HG03439 (cell line): ENCODE results near the gene HIF1A.
A peak's percentile ranks its signal among the peaks of the same experiment; 100 is the strongest.
"Not testable (repeated sequence)": the region's sequence is repeated elsewhere in the genome, so short reads cannot be mapped to it uniquely, and the experiment has no call there.

Experiments
- ATAC-seq: cut with Tn5 transposase; IDR thresholded peaks from one replicate; pipeline ENCODE4 v1.9.1; 2021; ENCODE audit warnings: mild to moderate bottlenecking, moderate library complexity; ENCODE audit not compliant: unreplicated experiment

Gene HIF1A

DNA sequence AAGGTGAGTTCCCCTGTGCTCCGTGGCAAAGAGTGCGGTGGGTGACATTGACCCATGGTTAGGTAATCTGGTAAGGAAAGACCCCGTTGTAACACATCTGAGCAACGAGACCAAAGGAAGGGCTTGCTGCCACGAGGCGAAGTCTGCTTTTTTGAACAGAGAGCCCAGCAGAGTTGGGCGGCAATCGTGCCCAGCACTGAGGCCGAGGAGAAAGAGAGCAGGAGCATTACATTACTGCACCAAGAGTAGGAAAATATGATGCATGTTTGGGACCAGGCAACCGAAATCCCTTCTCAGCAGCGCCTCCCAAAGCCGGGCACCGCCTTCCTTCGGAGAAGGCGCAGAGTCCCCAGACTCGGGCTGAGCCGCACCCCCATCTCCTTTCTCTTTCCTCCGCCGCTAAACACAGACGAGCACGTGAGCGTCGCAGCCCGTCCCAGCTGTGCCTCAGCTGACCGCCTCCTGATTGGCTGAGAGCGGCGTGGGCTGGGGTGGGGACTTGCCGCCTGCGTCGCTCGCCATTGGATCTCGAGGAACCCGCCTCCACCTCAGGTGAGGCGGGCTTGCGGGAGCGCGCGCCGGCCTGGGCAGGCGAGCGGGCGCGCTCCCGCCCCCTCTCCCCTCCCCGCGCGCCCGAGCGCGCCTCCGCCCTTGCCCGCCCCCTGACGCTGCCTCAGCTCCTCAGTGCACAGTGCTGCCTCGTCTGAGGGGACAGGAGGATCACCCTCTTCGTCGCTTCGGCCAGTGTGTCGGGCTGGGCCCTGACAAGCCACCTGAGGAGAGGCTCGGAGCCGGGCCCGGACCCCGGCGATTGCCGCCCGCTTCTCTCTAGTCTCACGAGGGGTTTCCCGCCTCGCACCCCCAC lies at the start of gene HIF1A:
Gene HIF1A, plus strand, starts transcription at position 684 of the 865 bp plus-strand sequence. CDS start 292 bp downstream, outside the sequence.
- peak; percentile 93 for ATAC-seq

DNA sequence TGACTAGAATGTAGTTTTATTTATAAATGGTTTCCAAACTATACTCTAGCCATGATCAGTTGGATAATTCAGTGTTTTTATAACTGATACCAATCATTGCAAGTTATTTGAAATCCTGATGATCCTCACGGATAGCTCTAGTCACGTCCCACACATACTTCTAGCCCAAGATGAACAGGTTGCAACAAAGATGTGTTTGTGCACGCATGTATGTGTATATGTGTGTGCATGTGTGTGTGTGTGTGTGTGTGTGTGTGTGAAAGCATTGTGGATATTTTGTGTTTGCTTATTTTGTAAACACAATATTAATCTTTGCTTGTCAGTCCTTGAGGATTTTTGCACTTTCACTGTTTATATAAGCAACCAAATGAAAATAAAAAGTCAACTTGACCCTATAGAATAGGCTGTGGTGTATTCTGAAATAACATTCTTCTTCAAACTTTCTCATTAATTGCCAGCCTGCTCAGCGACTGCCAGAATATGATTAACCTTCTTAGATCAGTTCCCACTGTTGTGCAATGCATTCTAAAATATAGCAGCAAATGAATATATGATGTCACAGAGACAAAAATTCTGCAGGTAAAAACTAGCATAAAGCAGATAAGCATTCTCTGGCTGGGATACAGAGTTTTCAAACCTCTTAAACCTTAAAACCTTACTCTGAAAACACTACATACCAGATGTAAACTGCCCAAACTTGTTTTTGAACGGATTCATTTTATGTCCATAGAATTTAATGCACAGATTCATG lies 48.8 kb upstream of the HIF1A start:
- no peak for ATAC-seq

GRCh38 chr14:61647704-61648103 lies 47.6 kb upstream of the HIF1A start:
- no peak for ATAC-seq

DNA sequence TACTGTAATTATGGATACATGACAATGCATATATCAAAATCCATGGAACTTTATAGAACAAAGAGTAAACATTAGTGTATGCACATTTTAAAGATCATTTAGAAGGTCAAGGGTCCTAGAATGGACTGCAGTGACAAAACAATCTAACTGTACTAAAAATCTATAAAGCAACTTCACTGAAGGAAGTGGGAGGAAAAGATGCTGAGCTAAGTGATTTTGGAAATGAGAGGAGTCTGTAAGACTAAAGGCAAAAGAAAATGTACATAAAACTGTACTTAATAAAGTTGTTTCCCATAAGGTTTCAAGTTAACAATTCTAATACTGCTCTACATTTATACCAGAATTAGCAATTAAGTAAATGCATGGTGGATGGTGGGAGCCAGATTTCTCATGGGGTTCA lies 46.9 kb upstream of the HIF1A start:
- ATAC-seq, result no peak

DNA sequence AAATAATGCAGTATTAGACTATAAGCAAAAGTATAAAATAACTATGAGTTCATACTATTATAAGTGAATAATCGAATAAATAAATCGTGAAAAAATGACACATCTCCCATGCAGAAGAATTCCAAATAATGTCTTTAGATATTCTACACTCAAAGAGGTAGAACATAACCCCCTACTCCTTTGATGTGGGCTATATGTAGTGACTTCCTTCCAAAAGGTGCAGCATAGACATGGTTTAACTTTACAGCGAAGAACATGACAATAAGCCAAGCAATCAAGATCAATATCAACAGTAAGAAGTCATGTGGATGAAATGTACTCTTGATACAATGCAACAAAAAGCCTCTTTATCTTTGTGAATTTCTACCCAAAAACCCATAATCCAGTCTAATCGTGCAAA lies 46.0 kb upstream of the HIF1A start:
- ATAC-seq, result no peak

GRCh38 chr14:61651355-61651754 lies 44.0 kb upstream of the HIF1A start:
- ATAC-seq, result no peak

DNA sequence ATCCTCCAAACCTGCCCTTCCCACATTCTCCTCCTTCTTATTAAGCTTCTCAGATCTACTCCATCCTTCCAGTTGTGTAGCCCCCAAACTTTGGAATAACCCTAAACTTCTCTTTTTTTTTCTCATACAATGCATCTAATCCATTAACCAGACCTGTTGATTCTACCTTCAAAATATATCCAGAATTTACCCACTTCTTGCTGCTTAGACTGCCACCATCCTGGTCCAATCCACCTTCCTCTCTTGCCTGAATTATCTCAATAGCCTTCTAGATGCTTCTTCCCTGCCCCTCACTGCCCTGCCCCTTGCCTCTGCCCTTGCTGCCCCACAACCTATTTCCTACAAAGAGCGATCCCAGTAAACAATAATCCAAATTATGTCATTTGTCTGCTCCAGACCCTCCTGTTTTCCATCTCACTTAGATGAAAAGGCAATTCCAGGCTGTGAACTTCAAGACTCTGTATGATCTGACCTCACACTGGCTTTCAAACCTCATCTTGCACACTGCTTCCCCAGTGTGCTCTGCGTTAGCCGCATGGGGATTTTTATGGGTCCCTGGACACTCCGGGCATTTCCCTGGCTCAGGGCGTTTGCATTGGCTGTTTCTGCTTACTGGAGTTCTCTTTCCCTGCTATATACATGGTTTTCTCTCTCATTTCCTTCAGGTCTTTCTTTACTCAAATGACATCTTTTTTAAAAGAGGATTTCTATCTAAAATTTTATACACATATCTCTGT lies 42.6 kb upstream of the HIF1A start:
- no peak for ATAC-seq

DNA sequence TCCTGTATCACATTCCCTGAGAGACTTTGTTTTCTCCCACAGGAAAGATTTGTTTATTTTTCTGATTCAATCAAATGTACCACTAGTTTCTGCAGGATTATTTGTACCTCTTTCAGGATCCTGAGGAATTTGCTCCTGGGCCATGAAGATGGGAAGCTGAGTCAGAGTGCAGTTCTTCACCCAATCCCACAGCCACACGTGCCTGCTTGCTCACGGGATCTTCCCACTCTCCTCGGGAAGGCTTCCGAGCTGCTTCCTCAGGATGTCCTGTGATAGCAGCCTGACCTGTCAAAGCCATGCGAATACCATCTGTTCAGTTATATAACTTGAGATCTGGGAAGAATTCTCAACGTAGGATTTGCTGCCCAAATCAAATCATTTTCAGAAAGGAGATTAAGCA lies 41.8 kb upstream of the HIF1A start:
- no peak for ATAC-seq

DNA sequence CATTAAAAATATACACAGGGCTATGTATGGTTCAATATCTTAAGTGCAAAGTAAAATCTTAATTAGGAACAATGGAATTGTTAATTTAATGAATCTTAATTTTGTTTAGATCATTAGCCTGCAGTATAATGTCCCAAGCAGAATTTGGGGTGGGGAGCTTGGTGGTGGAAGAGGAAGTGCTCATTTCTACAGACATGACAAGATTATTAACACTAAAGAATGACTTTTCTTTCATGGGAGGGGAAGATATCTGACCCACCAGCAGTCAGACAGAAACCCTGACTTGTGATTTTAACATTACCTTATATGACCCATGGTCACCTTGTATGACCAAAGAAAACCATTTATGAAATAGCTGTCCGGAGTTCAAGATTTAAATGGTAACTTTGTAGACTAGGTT lies 41.3 kb upstream of the HIF1A start:
- ATAC-seq, result no peak

- ATAC-seq, result no peak
Measured at GRCh38 chr14:61655777-61656176, 39.5 kb upstream of the HIF1A start.

DNA sequence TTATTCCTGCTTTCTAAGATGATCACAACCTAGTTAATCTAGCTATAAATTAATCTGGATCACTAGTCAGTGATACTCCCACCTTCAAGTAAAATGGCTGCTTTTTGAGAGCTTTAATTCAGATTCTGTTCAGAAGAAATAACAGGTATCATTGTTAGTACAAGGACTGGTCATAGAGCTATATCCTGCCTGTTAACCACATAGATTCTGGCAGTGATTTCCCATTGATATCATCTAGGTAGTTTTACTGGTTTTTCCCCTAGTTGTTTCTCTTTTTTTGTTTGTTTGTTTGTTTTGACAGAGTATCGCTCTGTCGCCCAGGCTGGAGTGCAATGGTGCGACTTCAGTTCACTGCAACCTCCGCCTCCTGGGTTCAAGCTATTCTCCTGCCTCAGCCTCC lies 39.0 kb upstream of the HIF1A start:
- no peak for ATAC-seq

DNA sequence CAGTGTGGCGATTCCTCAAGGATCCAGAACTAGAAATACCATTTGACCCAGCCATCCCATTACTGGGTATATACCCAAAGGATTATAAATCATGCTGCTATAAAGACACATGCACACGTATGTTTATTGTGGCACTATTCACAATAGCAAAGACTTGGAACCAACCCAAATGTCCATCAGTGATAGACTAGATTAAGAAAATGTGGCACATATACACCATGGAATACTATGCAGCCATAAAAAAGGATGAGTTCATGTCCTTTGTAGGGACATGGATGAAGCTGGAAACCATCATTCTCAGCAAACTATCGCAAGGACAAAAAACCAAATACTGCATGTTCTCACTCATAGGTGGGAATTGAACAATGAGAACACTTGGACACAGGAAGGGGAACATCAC lies 37.2 kb upstream of the HIF1A start:
- not testable (repeated sequence) for ATAC-seq

GRCh38 chr14:61659582-61659981 lies 35.7 kb upstream of the HIF1A start:
- no peak for ATAC-seq

DNA sequence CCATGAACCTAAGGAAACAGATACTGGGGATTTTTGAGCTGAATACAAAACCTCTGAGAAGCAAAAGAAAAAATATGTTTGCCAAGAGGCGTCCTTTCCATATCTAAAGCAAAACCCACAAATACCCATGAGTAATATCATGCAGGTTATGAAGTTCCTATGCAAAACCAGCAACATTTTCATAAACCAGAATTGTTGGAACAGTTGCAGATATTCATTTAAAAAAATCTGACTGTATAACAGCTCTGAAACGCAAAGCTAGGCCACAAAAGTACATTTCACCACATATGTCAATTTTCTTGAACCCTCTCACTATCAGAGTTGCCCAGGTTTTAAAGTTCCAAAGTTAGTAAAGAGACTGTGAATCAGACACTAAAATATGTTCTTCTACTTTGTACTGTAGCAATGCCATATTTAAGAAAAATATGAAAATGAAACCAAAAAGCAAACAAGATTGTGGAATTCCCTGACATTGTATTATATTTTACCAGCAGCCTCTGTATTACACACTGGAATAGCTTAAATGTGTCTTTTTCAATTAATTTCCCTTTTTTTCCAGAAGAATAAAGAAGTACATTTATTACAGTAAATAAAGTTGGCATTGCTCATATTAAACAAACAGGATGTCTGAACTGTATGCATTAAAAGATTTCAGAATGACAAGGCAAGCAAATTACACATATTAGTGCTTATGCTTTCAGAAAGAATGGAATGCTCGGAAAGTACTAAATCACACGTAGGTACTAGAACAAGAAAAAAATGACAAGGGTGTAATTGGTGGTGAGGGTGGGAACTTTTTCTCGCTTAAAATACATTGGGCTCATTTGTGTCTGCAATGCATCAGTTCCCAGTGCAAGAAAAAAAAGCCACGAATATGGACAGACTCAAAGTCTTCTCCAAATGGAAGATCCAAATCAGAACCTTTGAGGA lies 33.6 kb upstream of the HIF1A start:
- ATAC-seq, result peak; percentile 51

GRCh38 chr14:61662437-61663311 lies 32.6 kb upstream of the HIF1A start:
- ATAC-seq, result peak; percentile 59

DNA sequence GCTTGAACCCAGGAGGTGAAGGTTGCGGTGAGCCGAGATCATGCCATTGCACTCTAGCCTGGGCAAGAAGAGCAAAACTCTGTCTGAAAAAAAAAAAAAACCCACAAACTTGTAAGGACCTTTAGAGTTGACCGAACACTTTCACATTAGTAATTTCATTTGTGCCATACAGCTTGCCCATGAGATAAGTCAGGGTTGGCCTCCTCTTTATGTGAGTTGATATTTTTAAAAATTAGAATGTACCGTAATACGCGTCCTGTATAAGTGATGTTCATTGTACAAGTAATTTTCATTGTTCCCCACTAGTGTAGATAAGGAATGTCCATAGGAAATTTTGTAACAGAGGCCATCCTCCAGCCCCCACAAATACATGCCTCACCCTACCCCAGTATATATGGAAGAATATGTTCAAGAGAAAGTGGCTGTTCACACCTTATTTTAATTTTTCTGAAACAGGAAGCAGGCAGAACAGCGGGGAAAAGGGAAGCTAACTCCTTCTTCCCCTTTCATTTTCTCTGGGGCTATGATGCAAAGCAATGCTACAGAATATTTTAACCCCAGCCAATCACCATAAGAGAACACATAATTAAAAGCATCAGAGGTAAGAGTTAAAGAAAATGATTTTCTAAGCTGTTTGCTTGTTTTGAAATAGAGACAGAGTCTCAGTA lies 31.9 kb upstream of the HIF1A start:
- no peak for ATAC-seq

GRCh38 chr14:61668282-61668681 lies 27.0 kb upstream of the HIF1A start:
- no peak for ATAC-seq

DNA sequence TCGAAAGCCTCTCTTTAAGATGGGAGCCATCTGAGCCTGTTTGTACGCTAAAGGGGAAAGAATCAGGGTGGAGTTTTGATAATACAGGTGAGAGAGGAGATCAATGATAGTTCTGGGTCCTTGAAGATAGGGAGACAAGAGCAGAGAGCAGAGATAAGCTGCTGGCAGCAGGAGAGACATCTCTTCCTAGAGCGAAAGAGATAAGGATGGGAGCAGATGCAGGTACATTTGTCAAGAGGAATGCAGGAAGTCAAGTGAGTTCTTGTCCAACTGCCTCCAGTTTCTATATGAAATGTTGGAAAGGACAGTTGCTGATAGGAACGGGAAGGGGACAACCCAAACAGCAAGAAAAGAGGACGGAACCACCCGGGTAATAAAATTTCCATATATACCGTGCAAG lies 24.7 kb upstream of the HIF1A start:
- no peak for ATAC-seq

DNA sequence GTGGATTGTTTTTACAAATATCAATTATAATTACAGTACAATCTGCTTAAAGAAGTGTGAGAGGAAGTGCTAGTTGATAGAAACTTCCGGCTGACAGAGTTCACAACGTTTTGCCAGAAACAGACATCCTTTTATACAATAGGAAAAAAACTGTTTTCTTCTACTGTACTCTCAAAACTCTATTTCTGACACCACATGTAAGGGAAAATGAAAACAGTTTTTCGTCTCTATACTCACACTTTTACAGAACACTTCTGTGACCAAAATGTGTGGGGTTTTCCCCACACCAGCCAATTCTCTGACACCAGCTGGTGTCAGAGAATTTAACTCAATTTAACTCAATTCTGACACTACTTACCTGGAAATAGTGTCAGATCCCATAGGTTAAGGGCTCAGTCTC lies 24.2 kb upstream of the HIF1A start:
- ATAC-seq, result peak; percentile 76
